Neural progenitor cell (in vitro differentiated cells): ENCODE results near the gene STRIP2. TPM values are rescaled to one million over a fixed set of nuclear protein-coding genes. Genes with fewer than 3 reads are reported as not detected.
"Not testable (repeated sequence)": the region's sequence is repeated elsewhere in the genome, so short reads cannot be mapped to it uniquely, and the experiment has no call there.

Experiments
- DNase-seq: peaks from one replicate; pipeline ENCODE4 v3.0.0-alpha.2; 2016; ENCODE audit warnings: low spot score
- H2AFZ ChIP-seq: fragments of 200-600 bp; sonication (generic); replicated peaks from 2 replicates; pipeline ENCODE4 v1.6.1; 2016; ENCODE audit warnings: antibody characterized with exemption
- H3F3A ChIP-seq: fragments of 200-600 bp; sonication (generic); 2 replicates; pipeline ENCODE4 v1.6.1; 2016; ENCODE audit warnings: antibody characterized with exemption, low read depth
- H3K27ac ChIP-seq: fragments of 200-600 bp; sonication (generic); 2 replicates; pipeline ENCODE4 v1.5.1; 2016; ENCODE audit warnings: mild to moderate bottlenecking
- H3K27me3 ChIP-seq: fragments of 200-600 bp; sonication (generic); 2 replicates; pipeline ENCODE4 v1.6.1; 2016; ENCODE audit warnings: mild to moderate bottlenecking, moderate library complexity
- H3K36me3 ChIP-seq: fragments of 200-600 bp; sonication (generic); 2 replicates; pipeline ENCODE4 v1.5.1; 2016
- H3K4me1 ChIP-seq: fragments of 200-600 bp; sonication (generic); 2 replicates; pipeline ENCODE4 v1.6.1; 2016; ENCODE audit warnings: mixed run types
- H3K4me2 ChIP-seq: fragments of 200-600 bp; sonication (generic); 2 replicates; pipeline ENCODE4 v1.6.1; 2016
- H3K4me3 ChIP-seq: fragments of 200-600 bp; sonication (generic); 2 replicates; pipeline ENCODE4 v1.5.1; 2016
- H3K79me2 ChIP-seq: fragments of 200-600 bp; sonication (generic); 2 replicates; pipeline ENCODE4 v1.6.1; 2016; ENCODE audit warnings: low read depth
- H3K9ac ChIP-seq: fragments of 200-600 bp; sonication (generic); 2 replicates; pipeline ENCODE4 v1.6.1; 2016
- H3K9me3 ChIP-seq: fragments of 200-600 bp; sonication (generic); 2 replicates; pipeline ENCODE4 v1.5.1; 2016; ENCODE audit warnings: low read depth
- H4K20me1 ChIP-seq: fragments of 200-600 bp; sonication (generic); 2 replicates; pipeline ENCODE4 v1.6.1; 2016; ENCODE audit warnings: low read depth
- H3K27ac Mint-ChIP-seq: 3 replicates; pipeline ENCODE4 v1.8.0; 2021; ENCODE audit warnings: mixed read lengths
- H3K27me3 Mint-ChIP-seq: 2 replicates; pipeline ENCODE4 v1.8.0; 2022; ENCODE audit warnings: low read depth, mild to moderate bottlenecking, inconsistent platforms, moderate library complexity, mixed read lengths; ENCODE audit not compliant: insufficient read depth
- H3K36me3 Mint-ChIP-seq: 3 replicates; pipeline ENCODE4 v1.8.0; 2021; ENCODE audit warnings: mixed read lengths
- H3K4me1 Mint-ChIP-seq: 3 replicates; pipeline ENCODE4 v1.8.0; 2021; ENCODE audit warnings: mixed read lengths
- H3K4me3 Mint-ChIP-seq: 3 replicates; pipeline ENCODE4 v1.8.0; 2021; ENCODE audit warnings: mild to moderate bottlenecking, moderate library complexity, mixed read lengths
- H3K9me3 Mint-ChIP-seq: 3 replicates; pipeline ENCODE4 v1.8.0; 2020; ENCODE audit warnings: mixed read lengths
- CTCF ChIP-seq: fragments of 200-600 bp; sonication (generic); IDR thresholded peaks from 2 replicates; pipeline ENCODE4 v1.5.1; 2017; ENCODE audit warnings: antibody characterized with exemption, mild to moderate bottlenecking
- EZH2 ChIP-seq: fragments of 200-600 bp; sonication (generic); IDR thresholded peaks from 2 replicates; pipeline ENCODE4 v1.6.1; 2017; ENCODE audit warnings: antibody characterized with exemption, mild to moderate bottlenecking, moderate library complexity
- EZH2phosphoT487 ChIP-seq: fragments of 200-600 bp; sonication (generic); IDR thresholded peaks from 2 replicates; pipeline ENCODE4 v1.6.1; 2017; ENCODE audit warnings: antibody characterized with exemption
- total RNA-seq: library from RNA; depleted of rRNA; stranded (reverse); fragments of >200 nt; gene quantifications from 2 replicates; pipeline ENCODE4 v1.2.3, GENCODE V29; 2015; ENCODE audit warnings: low replicate concordance

The STRIP2 gene
- total RNA-seq, 1 donor from 2014 or later: 11.6 TPM

- Histone ChIP-seq H2AFZ (no peak overlapping the region), H3F3A (peaks cover 6% of the 10 kb centered on the region), H3K27me3 (no peaks in the 10 kb centered on the region), H3K9ac (no peak overlapping the region), H3K4me3 (no peak overlapping the region), H3K4me1 (peaks cover 9% of the 10 kb centered on the region), H3K9me3 (no peaks in the 10 kb centered on the region), H3K36me3 (no peaks in the 10 kb centered on the region), H3K4me2 (no peak overlapping the region), H3K79me2 (no peaks in the 10 kb centered on the region), H3K27ac (no peak overlapping the region), H4K20me1 (peaks cover 7% of the 10 kb centered on the region)
- Mint-ChIP-seq H3K4me1 (peaks cover 26% of the 10 kb centered on the region), H3K9me3 (no peaks in the 10 kb centered on the region), H3K4me3 (no peak overlapping the region), H3K27ac (no peak overlapping the region), H3K36me3 (no peaks in the 10 kb centered on the region), H3K27me3 (peaks cover 6% of the 10 kb centered on the region)
- no peak for DNase-seq
- TF ChIP-seq CTCF: no peak
- no peak for TF ChIP-seq EZH2phosphoT487
- no peak for TF ChIP-seq EZH2
Measured at GRCh38 chr7:129530795-129531391, 96.7 kb downstream of the STRIP2 start.

- H3K4me3 Mint-ChIP-seq: no peak overlapping the region
- no peak for DNase-seq
- Histone ChIP-seq H3K9ac (no peak overlapping the region), H3K4me2 (no peak overlapping the region), H3K27me3 (no peaks in the 10 kb centered on the region), H4K20me1 (peaks cover 7% of the 10 kb centered on the region), H2AFZ (no peak overlapping the region), H3K36me3 (no peaks in the 10 kb centered on the region), H3K9me3 (no peaks in the 10 kb centered on the region), H3K27ac (no peak overlapping the region), H3K4me1 (peaks cover 9% of the 10 kb centered on the region), H3K79me2 (no peaks in the 10 kb centered on the region), H3K4me3 (no peak overlapping the region), H3F3A (peaks cover 6% of the 10 kb centered on the region)
- H3K27me3 Mint-ChIP-seq: peaks cover 9% of the 10 kb centered on the region
- no peak for TF ChIP-seq EZH2
- no peak for TF ChIP-seq CTCF
- no peak overlapping the region for H3K27ac Mint-ChIP-seq
- no peaks in the 10 kb centered on the region for H3K9me3 Mint-ChIP-seq
- no peaks in the 10 kb centered on the region for H3K36me3 Mint-ChIP-seq
- peaks cover 34% of the 10 kb centered on the region for H3K4me1 Mint-ChIP-seq
Measured at GRCh38 chr7:129531721-129532120, 97.5 kb downstream of the STRIP2 start.

GRCh38 chr7:129532375-129532774, 98.1 kb downstream of the STRIP2 start:
- peaks cover 7% of the 10 kb centered on the region for H4K20me1 ChIP-seq
- Mint-ChIP-seq H3K27me3 (peaks cover 9% of the 10 kb centered on the region), H3K27ac (no peak overlapping the region), H3K4me1 (peaks cover 34% of the 10 kb centered on the region), H3K9me3 (no peaks in the 10 kb centered on the region), H3K36me3 (no peaks in the 10 kb centered on the region), H3K4me3 (peak overlapping the region; percentile 51)
- no peak overlapping the region for H3K27ac ChIP-seq
- H2AFZ ChIP-seq: no peak overlapping the region
- peaks cover 6% of the 10 kb centered on the region for H3F3A ChIP-seq
- no peaks in the 10 kb centered on the region for H3K27me3 ChIP-seq
- no peak for DNase-seq
- H3K36me3 ChIP-seq: no peaks in the 10 kb centered on the region
- peaks cover 9% of the 10 kb centered on the region for H3K4me1 ChIP-seq
- no peaks in the 10 kb centered on the region for H3K9me3 ChIP-seq
- H3K9ac ChIP-seq: no peak overlapping the region
- no peaks in the 10 kb centered on the region for H3K79me2 ChIP-seq
- no peak overlapping the region for H3K4me2 ChIP-seq
- no peak overlapping the region for H3K4me3 ChIP-seq
- TF ChIP-seq CTCF: no peak
- TF ChIP-seq EZH2: no peak
- no peak for TF ChIP-seq EZH2phosphoT487

- H3K79me2 ChIP-seq, H3K9ac ChIP-seq, H3K27ac ChIP-seq, H3K36me3 ChIP-seq, H3K4me3 ChIP-seq, H2AFZ ChIP-seq, H3K9me3 ChIP-seq, H3F3A ChIP-seq, H3K9me3 Mint-ChIP-seq, H3K27me3 ChIP-seq, H3K27ac Mint-ChIP-seq, H3K4me1 ChIP-seq, H3K4me2 ChIP-seq, H3K36me3 Mint-ChIP-seq, H4K20me1 ChIP-seq, DNase-seq: not testable (repeated sequence)
- Mint-ChIP-seq H3K4me3 (peak overlapping the region; percentile 52), H3K27me3 (peaks cover 13% of the 10 kb centered on the region), H3K4me1 (peaks cover 34% of the 10 kb centered on the region)
Measured at GRCh38 chr7:129534558-129535274, 100.5 kb downstream of the STRIP2 start.
